Measurements from ENCODE around the gene PPP4R4. TPM values are rescaled to one million over a fixed set of nuclear protein-coding genes. Genes with fewer than 3 reads are reported as not detected.
"Not testable (repeated sequence)": the region's sequence is repeated elsewhere in the genome, so short reads cannot be mapped to it uniquely, and the experiment has no call there.

PPP4R4 gene
- total RNA-seq, 1 donor from 2014 or later = not detected

GRCh38 chr14:94276898-94277561 lies 102.9 kb downstream of the PPP4R4 start:
- not testable (repeated sequence) for DNase-seq (ENCODE audit: low read depth in 2 of 2)

DNA sequence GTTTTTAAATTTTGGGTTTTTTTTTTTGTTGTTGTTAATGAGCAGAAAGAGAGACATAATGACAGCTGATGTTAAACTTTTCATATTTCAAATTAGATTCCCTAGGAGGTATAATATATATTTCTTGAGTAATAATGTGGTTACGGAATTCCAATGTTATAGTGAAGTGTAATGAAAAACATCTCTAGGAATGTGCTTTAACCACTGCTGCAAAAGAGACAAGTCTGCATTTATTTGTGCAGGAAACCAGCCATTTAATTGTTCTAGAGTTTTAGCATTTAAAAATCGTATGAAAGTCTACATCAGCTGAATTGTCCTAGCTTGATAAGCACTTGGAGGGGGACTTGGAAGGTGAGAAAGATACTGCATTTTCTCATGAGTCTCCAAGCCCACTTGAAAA lies 104.6 kb downstream of the PPP4R4 start:
- no peak for DNase-seq (ENCODE audit: low read depth in 2 of 2)

- no peak for DNase-seq (ENCODE audit: low read depth in 2 of 2)
Observed at GRCh38 chr14:94282991-94283723, 109.0 kb downstream of the PPP4R4 start.

DNA sequence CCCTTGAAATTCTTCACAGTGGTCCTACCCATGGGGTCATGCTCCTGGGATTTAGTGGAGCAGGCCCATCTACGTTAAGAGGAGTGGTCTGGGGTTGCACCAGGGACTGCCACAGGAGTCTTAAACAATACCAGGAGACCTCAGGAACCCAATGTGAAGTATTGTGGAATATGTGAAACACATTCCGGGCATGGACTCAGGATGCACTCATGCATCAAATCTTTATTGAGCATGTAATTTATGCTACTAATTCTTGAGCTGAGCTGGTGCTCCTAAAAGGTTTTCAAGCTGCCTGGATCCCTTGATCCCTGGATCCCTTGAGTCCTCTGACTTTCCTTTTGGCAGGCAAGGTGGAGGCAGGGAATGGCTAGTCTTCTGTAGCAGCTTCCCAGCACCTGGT lies 110.1 kb downstream of the PPP4R4 start:
- no peak for DNase-seq (ENCODE audit: low read depth in 2 of 2)

DNA sequence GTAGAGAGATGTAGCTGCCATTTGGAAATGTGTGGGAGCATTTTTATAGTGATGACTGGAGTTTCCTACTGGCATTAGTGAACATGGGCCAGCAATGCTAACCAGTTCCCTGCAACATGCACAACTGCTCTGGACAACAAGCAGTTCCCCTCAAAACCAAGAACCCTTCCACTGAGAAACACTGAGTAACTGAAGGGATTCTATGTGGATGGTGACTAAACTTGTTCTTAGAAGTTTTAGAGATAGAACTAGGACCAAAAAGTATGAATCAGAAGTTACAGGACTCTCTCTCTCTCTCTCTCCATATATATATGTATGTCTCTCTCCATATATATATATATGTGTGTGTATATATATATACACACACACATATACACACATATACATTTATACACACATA lies 111.0 kb downstream of the PPP4R4 start:
- DNase-seq (ENCODE audit: low read depth in 2 of 2) = no peak

GRCh38 chr14:94288610-94289465 lies 114.7 kb downstream of the PPP4R4 start:
- no peak for DNase-seq (ENCODE audit: low read depth in 2 of 2)

DNA sequence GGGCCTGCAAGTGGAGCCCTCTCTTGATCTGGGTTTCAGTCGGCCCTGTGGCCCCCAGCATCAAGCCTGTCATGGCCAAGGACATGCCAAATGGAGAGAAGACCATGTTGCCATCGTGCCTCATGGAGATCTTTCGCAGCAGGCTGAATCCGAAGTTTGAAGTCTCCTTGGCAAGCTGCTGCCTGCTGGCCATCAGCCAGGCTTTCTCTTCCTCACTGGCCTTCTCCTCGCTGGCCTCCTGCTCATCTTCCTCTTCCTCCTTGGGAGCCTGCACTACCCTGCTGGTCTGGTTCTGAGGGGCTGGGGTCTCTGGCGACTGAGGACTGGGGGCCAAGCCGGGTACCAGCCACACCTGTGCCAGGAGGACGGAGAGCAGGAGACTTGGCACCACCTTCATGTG lies 116.1 kb downstream of the PPP4R4 start:
- no peak for DNase-seq (ENCODE audit: low read depth in 2 of 2)

DNA sequence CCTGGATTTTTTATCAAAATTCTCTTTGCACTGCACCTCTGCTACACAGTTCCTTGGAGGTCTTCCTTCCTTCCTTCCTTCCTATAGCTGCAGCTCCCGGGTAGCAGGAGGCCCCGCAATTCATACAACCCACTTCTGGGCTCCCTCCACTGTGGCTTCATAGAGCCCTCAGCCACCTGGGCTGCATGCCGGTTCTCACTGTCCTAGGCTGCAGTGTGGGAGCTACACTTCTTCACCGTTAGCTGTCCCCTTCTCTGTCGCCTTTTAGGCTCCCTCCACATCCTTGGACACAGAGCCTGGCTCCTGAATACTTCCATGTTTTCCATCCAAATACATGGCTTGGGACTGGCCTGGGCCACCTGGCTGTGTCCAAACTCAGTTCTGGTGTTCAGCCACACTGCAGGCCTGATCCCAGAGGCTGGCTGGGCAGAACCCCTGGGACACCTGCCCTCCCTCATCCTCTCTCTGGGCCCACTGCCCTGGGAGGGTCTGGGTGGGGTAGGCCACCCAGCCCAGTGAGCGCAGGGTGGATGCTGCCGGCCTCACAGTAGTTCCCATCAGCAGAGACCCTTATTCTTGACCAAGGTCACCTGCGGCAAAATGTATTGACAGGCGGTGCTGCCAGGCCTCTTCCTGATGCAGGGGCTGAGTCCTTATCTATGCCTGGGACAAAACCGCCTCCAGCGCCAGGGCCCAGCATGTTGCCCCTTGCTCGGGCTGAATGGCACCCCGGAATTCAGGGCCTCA lies 117.2 kb downstream of the PPP4R4 start:
- DNase-seq (ENCODE audit: low read depth in 2 of 2) = no peak

- DNase-seq (ENCODE audit: low read depth in 2 of 2) = no peak
Observed at GRCh38 chr14:94291906-94292525, 117.9 kb downstream of the PPP4R4 start.

DNA sequence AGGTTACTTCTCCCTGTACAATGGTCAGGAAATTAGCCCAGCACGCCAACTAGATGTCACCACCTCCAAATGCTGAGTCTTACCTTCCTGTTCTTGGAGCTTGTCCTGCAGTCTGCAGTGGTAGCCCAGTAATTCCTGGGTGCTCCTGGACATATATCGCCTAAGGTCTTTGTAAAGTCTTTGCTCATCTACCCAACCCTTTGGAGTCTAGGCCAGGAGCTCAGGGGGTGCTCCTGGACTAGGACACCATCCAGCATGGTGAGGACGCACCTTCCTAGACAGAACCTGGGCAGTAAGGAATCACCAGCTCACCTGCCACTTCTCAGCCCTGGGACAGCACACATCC lies 118.4 kb downstream of the PPP4R4 start:
- DNase-seq (ENCODE audit: low read depth in 2 of 2) = no peak

- no peak for DNase-seq (ENCODE audit: low read depth in 2 of 2)
Observed at GRCh38 chr14:94292872-94293577, 118.9 kb downstream of the PPP4R4 start, which contains the start of gene SERPINA10. TSS of gene SERPINA10 (minus strand) at chr14:94293268. CDS start at chr14:94290593, 2,675 bp downstream.

GRCh38 chr14:94293578-94293924 lies 119.4 kb downstream of the PPP4R4 start:
- DNase-seq (ENCODE audit: low read depth in 2 of 2) = no peak

- no peak for DNase-seq (ENCODE audit: low read depth in 2 of 2)
Observed at GRCh38 chr14:94295360-94296180, 121.4 kb downstream of the PPP4R4 start.

GRCh38 chr14:94296181-94296545 lies 122.0 kb downstream of the PPP4R4 start:
- DNase-seq (ENCODE audit: low read depth in 2 of 2) = not testable (repeated sequence)

DNA sequence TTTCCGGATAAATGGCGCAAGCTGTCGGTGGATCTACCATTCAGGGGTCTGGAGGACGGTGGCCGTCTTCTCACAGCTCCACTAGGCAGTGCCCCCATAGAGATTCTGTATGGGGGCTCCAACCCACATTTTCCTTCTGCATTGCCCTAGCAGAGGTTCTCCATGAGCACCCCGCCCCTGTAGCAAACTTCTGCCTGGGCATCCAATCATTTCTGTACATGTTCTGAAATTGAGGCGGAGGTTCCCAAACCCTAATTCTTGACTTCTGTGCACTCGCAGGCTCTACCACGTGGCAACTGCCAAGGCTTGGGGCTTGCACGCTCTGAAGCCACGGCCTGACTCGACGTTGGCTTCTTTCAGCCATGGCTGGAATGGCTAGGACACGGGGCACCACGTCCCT lies 124.0 kb downstream of the PPP4R4 start:
- no peak for DNase-seq (ENCODE audit: low read depth in 2 of 2)

- no peak for DNase-seq (ENCODE audit: low read depth in 2 of 2)
Observed at GRCh38 chr14:94303111-94303510, 129.0 kb downstream of the PPP4R4 start.

- no peak for DNase-seq (ENCODE audit: low read depth in 2 of 2)
Observed at GRCh38 chr14:94304243-94304642, 130.1 kb downstream of the PPP4R4 start.

GRCh38 chr14:94305620-94306019 lies 131.5 kb downstream of the PPP4R4 start:
- no peak for DNase-seq (ENCODE audit: low read depth in 2 of 2)

DNA sequence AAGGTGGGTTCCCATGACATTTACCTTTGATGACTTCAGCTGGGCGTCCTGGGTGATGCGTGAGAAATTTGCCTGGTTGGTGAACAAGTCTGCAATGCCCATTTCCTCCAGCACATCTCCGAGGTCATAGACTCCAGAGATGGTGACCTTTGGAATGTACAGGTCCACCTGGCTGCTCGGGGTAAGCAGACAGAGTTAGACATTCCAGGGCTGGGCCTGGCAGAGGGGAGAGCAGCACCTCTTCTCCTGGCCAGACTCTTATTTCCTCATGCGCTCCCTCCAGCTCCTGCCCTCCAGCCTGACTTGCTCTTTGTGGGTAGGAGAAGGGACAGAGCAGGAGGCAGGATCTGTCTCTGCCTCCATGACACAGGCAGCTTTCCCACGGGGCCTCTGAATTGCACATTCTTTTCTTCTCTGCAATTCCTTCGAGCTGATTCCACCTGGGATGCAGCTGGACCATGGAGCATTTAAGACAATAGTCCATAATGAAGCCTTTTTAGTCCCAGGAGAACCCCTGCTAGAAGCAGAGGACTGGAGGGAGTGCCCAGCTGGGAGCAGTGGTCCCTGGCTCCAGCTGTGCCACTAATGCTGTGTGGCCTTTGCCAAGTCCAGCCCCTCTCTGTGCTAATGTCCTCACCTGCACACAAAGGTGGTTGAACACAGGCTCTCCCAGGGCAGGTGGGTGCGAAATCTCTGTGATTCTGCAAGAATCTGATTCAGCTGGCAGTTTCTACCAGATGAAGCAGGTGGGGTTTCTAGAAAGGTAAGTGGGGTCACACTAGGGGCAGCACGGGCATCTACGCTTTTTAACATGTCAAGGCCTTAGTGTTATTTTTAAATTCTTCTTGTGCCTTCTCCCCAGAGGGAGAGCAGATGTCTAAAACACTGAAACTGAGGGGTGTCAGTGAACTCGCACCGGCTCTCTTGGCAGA lies 132.2 kb downstream of the PPP4R4 start:
- DNase-seq (ENCODE audit: low read depth in 2 of 2) = no peak
